NB4 (cell line): ENCODE data around the gene LPO.

Source experiments
- DNase-seq: peaks from one replicate; pipeline ENCODE4 v3.0.0; 2010; ENCODE audit warnings: low read depth
- H3K4me3 ChIP-seq: one replicate; pipeline ENCODE4 v1.5.1; 2011; ENCODE audit warnings: mild to moderate bottlenecking, low read depth, low read length, moderate library complexity
- MYC ChIP-seq: IDR thresholded peaks from 2 replicates; pipeline ENCODE4 v1.6.1; 2011; ENCODE audit warnings: low read depth, low read length
- POLR2A ChIP-seq: IDR thresholded peaks from 2 replicates; pipeline ENCODE4 v1.6.1; 2011; ENCODE audit warnings: mild to moderate bottlenecking; ENCODE audit not compliant: insufficient read length; ENCODE audit errors: extremely low read depth
- TF ChIP-seq, protein P1 (sequence below): IDR thresholded peaks from one replicate; pipeline ENCODE4 v1.5.1; 2012; ENCODE audit warnings: low read depth, low read length
- TF ChIP-seq, protein P2 (sequence below): IDR thresholded peaks from 2 replicates; pipeline ENCODE4 v1.6.1; 2011; ENCODE audit warnings: low read depth, low read length

LPO gene

GRCh38 chr17:58275417-58275816, 37.0 kb downstream of the LPO start:
- H3K4me3 ChIP-seq: peak overlapping the region; percentile 91
- DNase-seq: peak; percentile 61
- TF ChIP-seq, protein P1, sequence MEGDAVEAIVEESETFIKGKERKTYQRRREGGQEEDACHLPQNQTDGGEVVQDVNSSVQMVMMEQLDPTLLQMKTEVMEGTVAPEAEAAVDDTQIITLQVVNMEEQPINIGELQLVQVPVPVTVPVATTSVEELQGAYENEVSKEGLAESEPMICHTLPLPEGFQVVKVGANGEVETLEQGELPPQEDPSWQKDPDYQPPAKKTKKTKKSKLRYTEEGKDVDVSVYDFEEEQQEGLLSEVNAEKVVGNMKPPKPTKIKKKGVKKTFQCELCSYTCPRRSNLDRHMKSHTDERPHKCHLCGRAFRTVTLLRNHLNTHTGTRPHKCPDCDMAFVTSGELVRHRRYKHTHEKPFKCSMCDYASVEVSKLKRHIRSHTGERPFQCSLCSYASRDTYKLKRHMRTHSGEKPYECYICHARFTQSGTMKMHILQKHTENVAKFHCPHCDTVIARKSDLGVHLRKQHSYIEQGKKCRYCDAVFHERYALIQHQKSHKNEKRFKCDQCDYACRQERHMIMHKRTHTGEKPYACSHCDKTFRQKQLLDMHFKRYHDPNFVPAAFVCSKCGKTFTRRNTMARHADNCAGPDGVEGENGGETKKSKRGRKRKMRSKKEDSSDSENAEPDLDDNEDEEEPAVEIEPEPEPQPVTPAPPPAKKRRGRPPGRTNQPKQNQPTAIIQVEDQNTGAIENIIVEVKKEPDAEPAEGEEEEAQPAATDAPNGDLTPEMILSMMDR: no peak
- TF ChIP-seq, protein P2, sequence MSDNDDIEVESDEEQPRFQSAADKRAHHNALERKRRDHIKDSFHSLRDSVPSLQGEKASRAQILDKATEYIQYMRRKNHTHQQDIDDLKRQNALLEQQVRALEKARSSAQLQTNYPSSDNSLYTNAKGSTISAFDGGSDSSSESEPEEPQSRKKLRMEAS: no peak

DNA sequence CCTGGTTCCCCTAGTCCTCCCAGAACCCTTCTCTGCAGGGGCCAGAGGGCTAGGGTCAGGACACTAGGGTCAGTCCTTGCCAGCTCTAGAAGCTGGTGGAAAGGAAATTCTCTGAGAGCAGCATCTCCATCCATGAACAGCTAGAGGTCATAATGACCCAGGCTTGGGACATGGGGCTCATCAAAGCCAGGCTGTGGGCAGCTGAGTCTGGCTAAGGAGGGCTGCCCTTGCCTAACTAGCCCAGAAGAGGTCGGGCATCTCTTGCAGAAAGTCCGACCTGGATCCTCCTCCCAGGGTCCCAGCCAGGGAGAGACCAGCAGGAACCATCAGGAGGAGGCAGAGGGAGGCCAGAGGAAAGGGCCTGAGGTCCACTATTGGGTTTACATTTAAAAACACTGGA, 38.0 kb downstream of the LPO start:
- TF ChIP-seq MYC: no peak
- TF ChIP-seq, protein P2: no peak
- TF ChIP-seq, protein P1: no peak
- no peak for TF ChIP-seq POLR2A
- H3K4me3 ChIP-seq: peak overlapping the region; percentile 91
- peak; percentile 53 for DNase-seq

GRCh38 chr17:58277107-58277801, 38.9 kb downstream of the LPO start:
- TF ChIP-seq, protein P2: no peak
- TF ChIP-seq, protein P1: peak; percentile 29
- DNase-seq: no peak
- peak overlapping the region; percentile 91 for H3K4me3 ChIP-seq

DNA sequence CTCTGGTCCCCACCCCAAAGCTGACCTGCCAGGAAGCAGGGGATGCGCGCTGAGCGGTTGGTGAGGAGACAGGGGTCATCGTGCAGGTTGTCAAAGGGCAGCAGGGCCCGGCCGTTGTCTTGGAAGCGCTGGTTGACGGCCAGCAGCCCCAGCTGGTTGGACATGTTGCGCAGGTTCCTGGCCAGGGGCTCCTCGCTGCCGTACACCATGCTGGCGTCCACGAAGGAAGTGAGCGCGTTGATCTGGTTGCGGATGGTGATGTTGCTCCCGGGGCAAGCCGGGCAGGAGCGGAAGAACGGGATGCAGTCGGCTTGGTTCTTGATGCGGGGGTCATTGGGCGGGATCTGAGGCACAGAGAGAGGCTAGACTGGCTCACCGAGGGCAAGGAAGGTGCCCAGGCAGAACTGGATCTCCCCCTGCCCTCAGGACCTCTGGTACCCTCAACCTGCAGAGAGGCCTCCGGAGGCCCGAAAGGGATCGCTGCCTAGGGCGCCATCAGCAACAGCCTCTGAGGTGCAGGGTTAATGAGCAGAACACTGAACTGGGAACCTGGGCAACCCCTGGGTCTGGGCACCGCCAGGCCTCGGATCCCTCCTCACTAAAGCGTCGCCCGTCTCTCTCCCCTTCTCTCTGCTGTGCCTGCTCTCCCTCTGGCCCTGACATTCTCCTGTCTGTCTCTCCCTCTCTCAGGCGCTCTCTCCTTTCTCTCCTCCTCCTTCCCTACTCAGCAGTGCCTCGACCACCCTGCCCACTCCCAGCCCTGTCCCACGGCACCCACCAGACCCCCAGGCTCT, 39.6 kb downstream of the LPO start:
- TF ChIP-seq, protein P1: no peak
- TF ChIP-seq POLR2A: peak; percentile 20
- peak overlapping the region; percentile 91 for H3K4me3 ChIP-seq
- peak; percentile 65 for DNase-seq

DNA sequence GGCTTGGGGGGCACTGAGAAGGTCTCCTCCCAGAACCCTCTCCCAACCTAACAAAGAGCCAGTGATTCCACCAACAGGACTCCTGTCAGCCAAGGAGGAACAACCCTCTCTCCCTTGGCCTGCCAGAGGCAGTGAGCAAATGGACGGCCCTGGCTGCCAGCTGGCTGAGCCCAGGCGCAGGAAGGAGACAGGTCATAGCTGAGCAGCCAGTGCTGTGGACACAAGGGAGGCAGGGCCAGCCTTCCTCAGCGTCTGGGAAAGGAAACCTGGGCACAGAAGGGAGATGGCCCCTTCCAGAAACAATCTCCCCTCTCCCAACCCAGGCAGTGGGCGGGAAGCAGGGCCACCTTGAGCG, 40.3 kb downstream of the LPO start:
- TF ChIP-seq MYC: no peak
- TF ChIP-seq, protein P2: no peak
- TF ChIP-seq, protein P1: no peak
- peak overlapping the region; percentile 91 for H3K4me3 ChIP-seq
- peak; percentile 50 for DNase-seq

GRCh38 chr17:58279016-58279711, 40.8 kb downstream of the LPO start:
- TF ChIP-seq POLR2A: no peak
- TF ChIP-seq, protein P2: peak; percentile 8; the same call in 1 of the 2 replicates
- peak overlapping the region; percentile 91 for H3K4me3 ChIP-seq
- peak; percentile 66 for DNase-seq
